Loucy (cell line): ENCODE measurements around the gene LMF1.

Source experiments
- EZH2phosphoT487 ChIP-seq: fragments of 200-600 bp; IDR thresholded peaks from 2 replicates; pipeline ENCODE4 v1.6.1; 2018; ENCODE audit warnings: antibody characterized with exemption, mild to moderate bottlenecking, moderate library complexity, borderline replicate concordance
- TF ChIP-seq, protein P1 (sequence below): fragments of 200-600 bp; sonication (generic); conservative IDR thresholded peaks from 2 replicates; pipeline ENCODE4 v1.5.1; 2014; ENCODE audit warnings: mild to moderate bottlenecking, antibody characterized with exemption, low read length

DNA sequence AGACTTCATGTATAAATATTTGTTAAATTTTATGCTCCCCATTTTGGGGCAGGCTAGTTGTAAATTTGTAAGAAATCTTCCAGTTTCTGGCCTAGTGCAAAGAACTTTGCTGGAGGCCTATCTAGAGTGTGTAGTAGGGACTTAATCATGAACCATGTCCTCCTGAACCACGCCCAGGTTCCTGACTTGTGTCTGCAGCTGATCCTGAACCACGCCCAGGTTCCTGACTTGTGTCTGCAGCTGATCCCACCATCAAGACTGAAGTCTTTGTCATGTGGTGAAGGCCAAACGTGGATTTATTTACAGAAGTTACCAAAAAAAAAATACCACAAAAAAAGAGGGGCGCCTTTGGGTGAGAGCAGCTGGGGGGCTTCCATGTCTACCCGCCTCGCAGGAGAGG lies 33.1 kb downstream of the LMF1 start:
- TF ChIP-seq, protein P1, sequence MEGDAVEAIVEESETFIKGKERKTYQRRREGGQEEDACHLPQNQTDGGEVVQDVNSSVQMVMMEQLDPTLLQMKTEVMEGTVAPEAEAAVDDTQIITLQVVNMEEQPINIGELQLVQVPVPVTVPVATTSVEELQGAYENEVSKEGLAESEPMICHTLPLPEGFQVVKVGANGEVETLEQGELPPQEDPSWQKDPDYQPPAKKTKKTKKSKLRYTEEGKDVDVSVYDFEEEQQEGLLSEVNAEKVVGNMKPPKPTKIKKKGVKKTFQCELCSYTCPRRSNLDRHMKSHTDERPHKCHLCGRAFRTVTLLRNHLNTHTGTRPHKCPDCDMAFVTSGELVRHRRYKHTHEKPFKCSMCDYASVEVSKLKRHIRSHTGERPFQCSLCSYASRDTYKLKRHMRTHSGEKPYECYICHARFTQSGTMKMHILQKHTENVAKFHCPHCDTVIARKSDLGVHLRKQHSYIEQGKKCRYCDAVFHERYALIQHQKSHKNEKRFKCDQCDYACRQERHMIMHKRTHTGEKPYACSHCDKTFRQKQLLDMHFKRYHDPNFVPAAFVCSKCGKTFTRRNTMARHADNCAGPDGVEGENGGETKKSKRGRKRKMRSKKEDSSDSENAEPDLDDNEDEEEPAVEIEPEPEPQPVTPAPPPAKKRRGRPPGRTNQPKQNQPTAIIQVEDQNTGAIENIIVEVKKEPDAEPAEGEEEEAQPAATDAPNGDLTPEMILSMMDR, result no peak
- no peak for TF ChIP-seq EZH2phosphoT487
